ENCODE data around the gene DAD1.

- TF ChIP-seq CTCF (conservative IDR thresholded peaks at IDR 0.05), result no peak
- TF ChIP-seq EZH2 (IDR thresholded peaks at IDR 0.05; ENCODE audit: low read depth), result no peak
Observed at GRCh38 chr14:22545842-22546721, 42.9 kb downstream of the DAD1 start.
